ENCODE results near the gene TMPRSS5. TPM values are rescaled to one million over a fixed set of nuclear protein-coding genes. Genes with fewer than 3 reads are reported as not detected.

TMPRSS5 gene
- total RNA-seq, 1 donor from 2014 or later: not detected

DNA sequence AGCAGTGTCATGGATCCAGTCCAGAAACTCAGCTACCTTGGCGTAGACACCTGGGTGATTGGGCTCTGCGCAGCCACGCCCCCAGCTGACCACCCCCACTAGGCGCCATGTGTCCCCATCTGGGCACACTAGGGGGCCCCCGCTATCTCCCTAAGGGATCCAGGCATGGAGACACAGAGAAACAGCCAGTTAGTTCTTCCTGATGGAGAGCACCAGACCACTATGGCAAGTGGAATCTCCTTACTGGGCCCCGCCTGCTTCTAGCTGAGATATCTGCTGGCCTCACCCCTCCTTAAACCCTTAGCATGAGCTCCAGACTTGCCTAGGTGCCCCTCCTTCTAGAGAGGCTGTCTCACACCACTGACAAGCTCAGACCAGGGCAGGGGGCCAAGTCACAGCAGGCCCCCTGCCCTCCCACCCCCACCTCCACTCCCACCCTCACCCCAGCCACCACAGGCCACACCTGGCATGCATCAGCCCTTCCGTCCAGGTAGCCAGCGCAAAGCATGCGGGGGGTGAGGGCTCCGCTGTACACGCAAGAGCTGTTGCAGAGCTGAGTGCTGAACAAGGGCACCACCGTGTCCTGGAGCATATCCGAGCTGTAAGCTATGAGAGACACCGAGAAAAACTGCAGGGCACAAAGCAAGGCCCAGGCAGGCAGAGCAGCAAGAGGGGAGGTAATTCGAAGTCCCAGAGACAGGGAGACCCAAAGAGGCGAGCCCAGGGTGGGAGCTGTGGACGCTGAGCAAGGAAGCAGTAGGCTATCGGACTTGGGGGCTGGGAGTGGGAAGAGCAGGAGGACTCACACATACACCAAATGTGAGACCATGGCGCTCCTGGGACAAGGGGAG is 16.1 kb downstream of the TMPRSS5 start:
- H3K36me3 ChIP-seq: no peaks in the 10 kb centered on the region
- no peaks in the 10 kb centered on the region for H3K9me3 ChIP-seq (ENCODE audit: low read depth)
- H2AFZ ChIP-seq (replicated peaks): no peak overlapping the region
- peaks cover 8% of the 10 kb centered on the region for H3K4me1 Mint-ChIP-seq
- no peaks in the 10 kb centered on the region for H3F3A ChIP-seq (ENCODE audit: low read depth)
- H3K27me3 ChIP-seq: no peaks in the 10 kb centered on the region
- H4K20me1 ChIP-seq (ENCODE audit: low read depth): no peaks in the 10 kb centered on the region
- no peak overlapping the region for H3K4me3 Mint-ChIP-seq
- H3K27ac ChIP-seq: no peak overlapping the region
- H3K9ac ChIP-seq: no peak overlapping the region
- no peaks in the 10 kb centered on the region for H3K36me3 Mint-ChIP-seq
- H3K4me2 ChIP-seq: no peak overlapping the region
- peaks cover 6% of the 10 kb centered on the region for H3K27me3 Mint-ChIP-seq (ENCODE audit: insufficient read depth, low read depth)
- H3K27ac Mint-ChIP-seq: peak overlapping the region; percentile 91
- no peaks in the 10 kb centered on the region for H3K79me2 ChIP-seq (ENCODE audit: low read depth)
- DNase-seq (ENCODE audit: low spot score): no peak
- no peak overlapping the region for H3K4me3 ChIP-seq
- no peaks in the 10 kb centered on the region for H3K9me3 Mint-ChIP-seq
- TF ChIP-seq, protein P1, sequence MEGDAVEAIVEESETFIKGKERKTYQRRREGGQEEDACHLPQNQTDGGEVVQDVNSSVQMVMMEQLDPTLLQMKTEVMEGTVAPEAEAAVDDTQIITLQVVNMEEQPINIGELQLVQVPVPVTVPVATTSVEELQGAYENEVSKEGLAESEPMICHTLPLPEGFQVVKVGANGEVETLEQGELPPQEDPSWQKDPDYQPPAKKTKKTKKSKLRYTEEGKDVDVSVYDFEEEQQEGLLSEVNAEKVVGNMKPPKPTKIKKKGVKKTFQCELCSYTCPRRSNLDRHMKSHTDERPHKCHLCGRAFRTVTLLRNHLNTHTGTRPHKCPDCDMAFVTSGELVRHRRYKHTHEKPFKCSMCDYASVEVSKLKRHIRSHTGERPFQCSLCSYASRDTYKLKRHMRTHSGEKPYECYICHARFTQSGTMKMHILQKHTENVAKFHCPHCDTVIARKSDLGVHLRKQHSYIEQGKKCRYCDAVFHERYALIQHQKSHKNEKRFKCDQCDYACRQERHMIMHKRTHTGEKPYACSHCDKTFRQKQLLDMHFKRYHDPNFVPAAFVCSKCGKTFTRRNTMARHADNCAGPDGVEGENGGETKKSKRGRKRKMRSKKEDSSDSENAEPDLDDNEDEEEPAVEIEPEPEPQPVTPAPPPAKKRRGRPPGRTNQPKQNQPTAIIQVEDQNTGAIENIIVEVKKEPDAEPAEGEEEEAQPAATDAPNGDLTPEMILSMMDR (IDR thresholded peaks at IDR 0.05): no peak
- TF ChIP-seq EZH2 (IDR thresholded peaks at IDR 0.05) (no peak), EZH2phosphoT487 (IDR thresholded peaks at IDR 0.05) (no peak)
- no peaks in the 10 kb centered on the region for H3K4me1 ChIP-seq

DNA sequence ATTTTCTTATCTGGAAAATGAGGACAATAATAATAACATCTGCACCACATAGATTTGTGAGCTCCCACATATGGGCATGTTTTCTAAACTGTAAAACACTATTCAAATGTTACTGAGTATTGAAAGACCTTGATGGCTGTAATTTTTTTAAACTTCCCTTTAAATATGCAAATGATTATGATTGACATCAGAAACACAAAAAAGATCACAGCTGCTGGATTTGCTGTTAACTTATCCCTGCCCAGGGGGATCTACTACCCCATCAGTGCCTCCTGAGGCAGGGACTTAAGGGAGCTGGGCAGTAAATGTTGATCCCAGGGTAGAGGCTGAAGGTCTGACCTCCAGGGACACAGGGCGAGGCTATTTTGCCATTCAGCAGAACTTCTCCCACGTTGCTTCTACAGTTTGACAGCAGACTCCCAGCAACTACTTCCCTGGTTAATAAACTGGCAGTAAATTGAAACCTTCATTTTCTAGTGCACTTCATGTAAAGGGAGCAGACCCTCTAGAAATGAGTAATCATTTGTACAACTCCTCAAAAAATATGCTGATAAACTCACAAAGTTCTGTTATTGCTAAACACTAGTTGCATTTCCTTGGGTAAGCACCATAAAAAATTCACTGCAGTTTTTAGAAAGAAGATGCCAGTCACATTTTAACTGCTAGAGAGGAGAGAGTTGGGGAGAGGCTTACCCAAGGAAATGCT is 20.3 kb downstream of the TMPRSS5 start:
- no peaks in the 10 kb centered on the region for H3K27me3 ChIP-seq
- no peaks in the 10 kb centered on the region for H3K36me3 ChIP-seq
- H3K4me3 ChIP-seq: no peak overlapping the region
- H3K27ac Mint-ChIP-seq: no peak overlapping the region
- H3K4me1 Mint-ChIP-seq: peaks cover 22% of the 10 kb centered on the region
- DNase-seq (ENCODE audit: low spot score): no peak
- H3K4me2 ChIP-seq: no peak overlapping the region
- no peaks in the 10 kb centered on the region for H3K36me3 Mint-ChIP-seq
- H3K4me1 ChIP-seq: peaks cover 9% of the 10 kb centered on the region
- H3K9me3 Mint-ChIP-seq: no peaks in the 10 kb centered on the region
- peaks cover 2% of the 10 kb centered on the region for H3K27me3 Mint-ChIP-seq (ENCODE audit: insufficient read depth, low read depth)
- H3K79me2 ChIP-seq (ENCODE audit: low read depth): no peaks in the 10 kb centered on the region
- no peak overlapping the region for H3K27ac ChIP-seq
- H3K9ac ChIP-seq: no peak overlapping the region
- H3K9me3 ChIP-seq (ENCODE audit: low read depth): no peaks in the 10 kb centered on the region
- TF ChIP-seq EZH2phosphoT487 (IDR thresholded peaks at IDR 0.05) (no peak), EZH2 (IDR thresholded peaks at IDR 0.05) (no peak)
- TF ChIP-seq, protein P1 (IDR thresholded peaks at IDR 0.05): no peak
- H3F3A ChIP-seq (ENCODE audit: low read depth): no peaks in the 10 kb centered on the region
- no peak overlapping the region for H2AFZ ChIP-seq (replicated peaks)
- no peak overlapping the region for H3K4me3 Mint-ChIP-seq
- H4K20me1 ChIP-seq (ENCODE audit: low read depth): no peaks in the 10 kb centered on the region

DNA sequence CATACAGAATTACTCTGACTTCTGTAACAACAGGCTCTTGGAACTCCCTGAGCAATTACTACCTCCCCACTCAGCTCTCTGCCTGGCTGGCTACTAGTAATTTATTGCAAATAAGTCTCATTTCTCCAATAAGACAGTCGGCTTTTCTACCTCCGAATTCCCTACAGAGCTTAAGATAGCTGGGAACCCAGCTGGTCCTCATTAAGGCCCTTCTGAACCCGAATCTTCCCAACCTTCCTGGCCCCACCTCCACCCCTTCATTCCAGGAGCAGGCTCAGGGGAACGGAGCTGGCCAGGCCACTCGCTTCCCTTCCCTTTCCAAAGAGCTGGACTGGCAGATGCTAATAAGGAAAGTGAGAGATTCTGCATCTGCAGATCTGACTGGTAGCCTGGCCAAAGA is 21.6 kb downstream of the TMPRSS5 start:
- TF ChIP-seq EZH2 (IDR thresholded peaks at IDR 0.05): no peak
- no peak for TF ChIP-seq EZH2phosphoT487 (IDR thresholded peaks at IDR 0.05)
- TF ChIP-seq, protein P1 (IDR thresholded peaks at IDR 0.05): no peak
- Histone ChIP-seq H3K4me1 (peaks cover 9% of the 10 kb centered on the region), H3F3A (ENCODE audit: low read depth) (no peaks in the 10 kb centered on the region), H3K4me3 (no peak overlapping the region), H3K4me2 (no peak overlapping the region), H4K20me1 (ENCODE audit: low read depth) (no peaks in the 10 kb centered on the region), H3K9me3 (ENCODE audit: low read depth) (no peaks in the 10 kb centered on the region), H3K36me3 (no peaks in the 10 kb centered on the region), H2AFZ (replicated peaks) (no peak overlapping the region), H3K79me2 (ENCODE audit: low read depth) (no peaks in the 10 kb centered on the region), H3K9ac (no peak overlapping the region), H3K27me3 (no peaks in the 10 kb centered on the region), H3K27ac (no peak overlapping the region)
- Mint-ChIP-seq H3K9me3 (no peaks in the 10 kb centered on the region), H3K36me3 (no peaks in the 10 kb centered on the region), H3K4me1 (peaks cover 27% of the 10 kb centered on the region), H3K27me3 (ENCODE audit: insufficient read depth, low read depth) (peaks cover 5% of the 10 kb centered on the region), H3K27ac (peak overlapping the region; percentile 63), H3K4me3 (no peak overlapping the region)
- no peak for DNase-seq (ENCODE audit: low spot score)
